Thoracic aorta endothelial cell (primary cell): ENCODE measurements around the gene RABGGTA. TPM values are rescaled to one million over a fixed set of nuclear protein-coding genes. Genes with fewer than 3 reads are reported as not detected.

Experiments used
- small RNA-seq: library from RNA; depleted of rRNA; stranded (forward); fragments of <200 nt; gene quantifications from one replicate; pipeline ENCODE3, GENCODE V24; 2012
- total RNA-seq: library from RNA; depleted of rRNA; stranded (reverse); fragments of >200 nt; gene quantifications from 2 replicates; pipeline ENCODE4 v1.2.3, GENCODE V29; 2012

Gene RABGGTA
- 26.1 and 34.3 TPM in 2 replicates for total RNA-seq

GRCh38 chr14:24271134-24271833, at the start of gene RABGGTA:
Gene RABGGTA, minus strand, starts transcription at chr14:24271597. Its CDS starts 482 bp downstream, at chr14:24271115.

GRCh38 chr14:24310646-24311604, 39.5 kb upstream of the RABGGTA start, which contains the start of gene LTB4R:
Gene LTB4R, plus strand, starts transcription at chr14:24311502. Its CDS starts 4,150 bp downstream, at chr14:24315652.

GRCh38 chr14:24309538-24310264, 38.3 kb upstream of the RABGGTA start, which contains the start of gene LTB4R2:
Gene LTB4R2, plus strand, starts transcription at chr14:24310140. Its CDS starts 525 bp downstream, at chr14:24310665.

GRCh38 chr14:24307575-24308341, 36.4 kb upstream of the RABGGTA start, which contains the start of gene CIDEB:
Gene CIDEB, minus strand, starts transcription at chr14:24307977. Its CDS starts 119 bp downstream, at chr14:24307858.

GRCh38 chr14:24299255-24300191, 28.1 kb upstream of the RABGGTA start, which contains the start of the genes DHRS1 and NOP9:
Gene DHRS1, minus strand, starts transcription at chr14:24299780. Its CDS starts 674 bp downstream, at chr14:24299106.
Gene NOP9, plus strand, starts transcription at chr14:24299850. Its CDS starts 105 bp downstream, at chr14:24299955.

GRCh38 chr14:24262821-24263733, 8.3 kb downstream of the RABGGTA start, which contains the start of gene TGM1:
Gene TGM1, minus strand, starts transcription at chr14:24263177. Its CDS starts 825 bp downstream, at chr14:24262352.

GRCh38 chr14:24232645-24233537, 38.5 kb downstream of the RABGGTA start, which contains the start of gene GMPR2:
Gene GMPR2, plus strand, starts transcription at chr14:24232929. Its CDS starts 325 bp downstream, at chr14:24233254.

GRCh38 chr14:24232121-24232644, 39.2 kb downstream of the RABGGTA start, which contains the start of gene NEDD8:
Gene NEDD8, minus strand, starts transcription at chr14:24232367. Its CDS starts 100 bp downstream, at chr14:24232267.

Small RNAs within 50 kb of the gene (small RNA-seq; reads per million reads assigned to genes)
- gene MDP1 = not detected

Other genes with a start within 250 kb of the RABGGTA start
- 0.14 TPM in 1 of 2 replicates, not detected in the other for gene CARMIL3, start 219.6 kb downstream of the RABGGTA start, total RNA-seq
- not detected in 2 replicates for gene CPNE6, start 200.0 kb downstream of the RABGGTA start, total RNA-seq
- gene PCK2, start 177.3 kb downstream of the RABGGTA start, total RNA-seq = 6.6 and 11.2 TPM in 2 replicates
- 35.8 and 36.3 TPM in 2 replicates for gene DCAF11, start 156.8 kb downstream of the RABGGTA start, total RNA-seq
- 0.40 and 0.57 TPM in 2 replicates for gene NRL, start 156.6 kb downstream of the RABGGTA start, total RNA-seq
- gene FITM1, start 140.9 kb downstream of the RABGGTA start, total RNA-seq = 0.27 TPM in 1 of 2 replicates, not detected in the other
- 86.7 and 90.6 TPM in 2 replicates for gene PSME1, start 135.4 kb downstream of the RABGGTA start, total RNA-seq
- 14.9 and 15.3 TPM in 2 replicates for gene EMC9, start 130.0 kb downstream of the RABGGTA start, total RNA-seq
- gene PSME2, start 125.0 kb downstream of the RABGGTA start, total RNA-seq = 76.7 and 77.1 TPM in 2 replicates
- 42.4 and 54.4 TPM in 2 replicates for gene RNF31, start 124.1 kb downstream of the RABGGTA start, total RNA-seq
- 24.3 and 32.3 TPM in 2 replicates for gene IRF9, start 110.3 kb downstream of the RABGGTA start, total RNA-seq
- 2.3 and 8.1 TPM in 2 replicates for gene REC8, start 99.5 kb downstream of the RABGGTA start, total RNA-seq
- gene IPO4, start 82.8 kb downstream of the RABGGTA start, total RNA-seq = 53.7 and 54.7 TPM in 2 replicates
- 52.5 and 61.0 TPM in 2 replicates for gene TM9SF1, start 76.2 kb downstream of the RABGGTA start, total RNA-seq
- 0.13 TPM in 1 of 2 replicates, not detected in the other for gene TSSK4, start 65.9 kb downstream of the RABGGTA start, total RNA-seq
- gene CHMP4A, start 58.1 kb downstream of the RABGGTA start, total RNA-seq = 29.4 and 35.6 TPM in 2 replicates
- gene MDP1, start 55.5 kb downstream of the RABGGTA start, total RNA-seq = 3.2 and 6.0 TPM in 2 replicates
- 118 and 150 TPM in 2 replicates for gene NEDD8, start 39.2 kb downstream of the RABGGTA start, total RNA-seq
- 63.4 and 67.2 TPM in 2 replicates for gene GMPR2, start 38.7 kb downstream of the RABGGTA start, total RNA-seq
- gene TINF2, start 29.0 kb downstream of the RABGGTA start, total RNA-seq = 50.8 and 52.1 TPM in 2 replicates
- gene TGM1, start 8.4 kb downstream of the RABGGTA start, total RNA-seq = 1.1 and 1.2 TPM in 2 replicates
- 10.1 and 10.9 TPM in 2 replicates for gene DHRS1, start 28.2 kb upstream of the RABGGTA start, total RNA-seq
- gene NOP9, start 28.3 kb upstream of the RABGGTA start, total RNA-seq = 31.8 and 34.1 TPM in 2 replicates
- 2.7 and 3.0 TPM in 2 replicates for gene CIDEB, start 36.4 kb upstream of the RABGGTA start, total RNA-seq
- 10.6 and 10.8 TPM in 2 replicates for gene LTB4R2, start 38.5 kb upstream of the RABGGTA start, total RNA-seq
- 2.9 and 4.7 TPM in 2 replicates for gene LTB4R, start 39.9 kb upstream of the RABGGTA start, total RNA-seq
- 30.9 and 34.2 TPM in 2 replicates for gene ADCY4, start 63.5 kb upstream of the RABGGTA start, total RNA-seq
- gene RIPK3, start 68.4 kb upstream of the RABGGTA start, total RNA-seq = 2.1 and 5.8 TPM in 2 replicates
- gene NFATC4, start 96.6 kb upstream of the RABGGTA start, total RNA-seq = 12.5 and 20.2 TPM in 2 replicates
- gene NYNRIN, start 127.4 kb upstream of the RABGGTA start, total RNA-seq = 11.7 and 12.9 TPM in 2 replicates
- 1.1 and 1.6 TPM in 2 replicates for gene CBLN3, start 158.1 kb upstream of the RABGGTA start, total RNA-seq
- gene KHNYN, start 158.4 kb upstream of the RABGGTA start, total RNA-seq = 38.4 and 39.0 TPM in 2 replicates
- 15.8 and 17.9 TPM in 2 replicates for gene SDR39U1, start 171.2 kb upstream of the RABGGTA start, total RNA-seq
- gene CMA1, start 236.7 kb upstream of the RABGGTA start, total RNA-seq = not detected in 2 replicates